Measurements from ENCODE around the gene NEK10.

GRCh38 chr3:27317096-27317495 is 52.1 kb downstream of the NEK10 start:
- TF ChIP-seq CTCF (IDR thresholded peaks at IDR 0.05 in 2 of 3, conservative IDR thresholded peaks at IDR 0.05 in 1 of 3; ENCODE audit: borderline replicate concordance in 1 of 3, insufficient read depth in 1 of 3, low read depth in 2 of 3, low read length in 2 of 3): no peak
- TF ChIP-seq POLR2A (IDR thresholded peaks at IDR 0.05; ENCODE audit: borderline replicate concordance, extremely low read depth, insufficient read depth, insufficient read length): no peak
- no peak for TF ChIP-seq JUND (IDR thresholded peaks at IDR 0.05)
- no peak for TF ChIP-seq YY1 (IDR thresholded peaks at IDR 0.05; ENCODE audit: extremely low read depth, insufficient replicate concordance, low read depth, low read length)
- TF ChIP-seq EGR1 (IDR thresholded peaks at IDR 0.05; ENCODE audit: low read depth): no peak
- no peak for TF ChIP-seq REST (IDR thresholded peaks at IDR 0.05; ENCODE audit: low read depth)
- TF ChIP-seq CEBPB (IDR thresholded peaks at IDR 0.05; ENCODE audit: low read depth): no peak
- TF ChIP-seq ZNF274 (IDR thresholded peaks at IDR 0.05; ENCODE audit: low read depth, low read length): no peak
